ENCODE measurements around the gene STK40. TPM values are rescaled to one million over a fixed set of nuclear protein-coding genes. Genes with fewer than 3 reads are reported as not detected.

Gene STK40
- total and polyA plus RNA-seq, 2 donors (not counting 1 experiment from before 2014, with no cell fraction given), result 14.2 to 15.1 TPM

GRCh38 chr1:36402504-36402890, 16.8 kb upstream of the STK40 start:
- Histone ChIP-seq H3K36me3 (ENCODE audit: control insufficient read depth, insufficient read depth, low read length) (no peaks in the 10 kb centered on the region), H3K4me3 (replicated peaks in 1 of 4; ENCODE audit: control extremely low read depth in 1 of 4, insufficient read depth in 1 of 4, low read depth in 3 of 4, low read length in 4 of 4) (no peak overlapping the region), H3K4me1 (ENCODE audit: control insufficient read depth, extremely low read depth, insufficient read depth, low read length) (no peaks in the 10 kb centered on the region), H3K27ac (ENCODE audit: insufficient read depth, low read length) (no peak overlapping the region), H4K20me1 (ENCODE audit: control insufficient read depth, extremely low read depth, insufficient read depth, low read length) (no peaks in the 10 kb centered on the region), H3K9me3 (ENCODE audit: control insufficient read depth, insufficient read depth, low read depth, low read length) (no peaks in the 10 kb centered on the region), H3K9ac (ENCODE audit: insufficient read depth, low read length) (no peak overlapping the region), H3K4me2 (ENCODE audit: extremely low read depth, insufficient read depth, low read length) (no peak overlapping the region), H3K79me2 (ENCODE audit: control insufficient read depth, insufficient read depth, low read length) (peaks cover under 1% of the 10 kb centered on the region), H2AFZ (ENCODE audit: low read length) (no peak overlapping the region), H3K27me3 (ENCODE audit: control insufficient read depth, insufficient read depth, low read length) (no peaks in the 10 kb centered on the region)
- DNase-seq (ENCODE audit: low read depth in 2 of 2), result no peak
- TF ChIP-seq CTCF (conservative IDR thresholded peaks at IDR 0.05 in 1 of 2, IDR thresholded peaks at IDR 0.05 in 1 of 2; ENCODE audit: low read depth in 1 of 2, low read length in 2 of 2) (no peak), EZH2 (IDR thresholded peaks at IDR 0.05; ENCODE audit: low read length, missing control alignments) (no peak)

- no peaks in the 10 kb centered on the region for H3K27me3 ChIP-seq (ENCODE audit: control insufficient read depth, insufficient read depth, low read length)
- H3K4me2 ChIP-seq (ENCODE audit: extremely low read depth, insufficient read depth, low read length), result no peak overlapping the region
- peaks cover 7% of the 10 kb centered on the region for H3K79me2 ChIP-seq (ENCODE audit: control insufficient read depth, insufficient read depth, low read length)
- no peak overlapping the region for H2AFZ ChIP-seq (ENCODE audit: low read length)
- DNase-seq (ENCODE audit: low read depth in 2 of 2), result no peak
- H3K9ac ChIP-seq (ENCODE audit: insufficient read depth, low read length), result no peak overlapping the region
- H3K4me3 ChIP-seq (replicated peaks in 1 of 4; ENCODE audit: control extremely low read depth in 1 of 4, insufficient read depth in 1 of 4, low read depth in 3 of 4, low read length in 4 of 4), result peak overlapping the region in 2 of 4 experiments; percentile 44 to 51
- H3K9me3 ChIP-seq (ENCODE audit: control insufficient read depth, insufficient read depth, low read depth, low read length), result no peaks in the 10 kb centered on the region
- no peaks in the 10 kb centered on the region for H3K36me3 ChIP-seq (ENCODE audit: control insufficient read depth, insufficient read depth, low read length)
- peaks cover 1% of the 10 kb centered on the region for H3K4me1 ChIP-seq (ENCODE audit: control insufficient read depth, extremely low read depth, insufficient read depth, low read length)
- H4K20me1 ChIP-seq (ENCODE audit: control insufficient read depth, extremely low read depth, insufficient read depth, low read length), result no peaks in the 10 kb centered on the region
- TF ChIP-seq EZH2 (IDR thresholded peaks at IDR 0.05; ENCODE audit: low read length, missing control alignments), result no peak
- TF ChIP-seq CTCF (conservative IDR thresholded peaks at IDR 0.05 in 1 of 2, IDR thresholded peaks at IDR 0.05 in 1 of 2; ENCODE audit: low read depth in 1 of 2, low read length in 2 of 2), result no peak
- peak overlapping the region; percentile 71 for H3K27ac ChIP-seq (ENCODE audit: insufficient read depth, low read length)
Observed at GRCh38 chr1:36401602-36402503, 16.1 kb upstream of the STK40 start.

GRCh38 chr1:36400825-36401601, 15.3 kb upstream of the STK40 start:
- Histone ChIP-seq H3K79me2 (ENCODE audit: control insufficient read depth, insufficient read depth, low read length) (peaks cover 14% of the 10 kb centered on the region), H3K9ac (ENCODE audit: insufficient read depth, low read length) (peak overlapping the region; percentile 30), H3K36me3 (ENCODE audit: control insufficient read depth, insufficient read depth, low read length) (no peaks in the 10 kb centered on the region), H3K4me2 (ENCODE audit: extremely low read depth, insufficient read depth, low read length) (peak overlapping the region; percentile 35), H3K4me1 (ENCODE audit: control insufficient read depth, extremely low read depth, insufficient read depth, low read length) (peaks cover 5% of the 10 kb centered on the region), H4K20me1 (ENCODE audit: control insufficient read depth, extremely low read depth, insufficient read depth, low read length) (no peaks in the 10 kb centered on the region), H3K27ac (ENCODE audit: insufficient read depth, low read length) (peak overlapping the region; percentile 71), H3K4me3 (replicated peaks in 1 of 4; ENCODE audit: control extremely low read depth in 1 of 4, insufficient read depth in 1 of 4, low read depth in 3 of 4, low read length in 4 of 4) (peak overlapping the region in 3 of 4 experiments; percentile 26 to 51 (median 44)), H3K9me3 (ENCODE audit: control insufficient read depth, insufficient read depth, low read depth, low read length) (no peaks in the 10 kb centered on the region), H3K27me3 (ENCODE audit: control insufficient read depth, insufficient read depth, low read length) (no peaks in the 10 kb centered on the region), H2AFZ (ENCODE audit: low read length) (peak overlapping the region; percentile 55)
- DNase-seq (ENCODE audit: low read depth in 2 of 2), result peak in 1 of 2 donors; percentile 66
- TF ChIP-seq EZH2 (IDR thresholded peaks at IDR 0.05; ENCODE audit: low read length, missing control alignments) (no peak), CTCF (conservative IDR thresholded peaks at IDR 0.05 in 1 of 2, IDR thresholded peaks at IDR 0.05 in 1 of 2; ENCODE audit: low read depth in 1 of 2, low read length in 2 of 2) (no peak)
